Activated T-cell treated with anti-CD3 and anti-CD28 coated beads for 1 hour (primary cell): ENCODE results near the gene ADARB2.
"Not testable (repeated sequence)": the region's sequence is repeated elsewhere in the genome, so short reads cannot be mapped to it uniquely, and the experiment has no call there.

Experiments used
- DNase-seq: peaks from one replicate; pipeline ENCODE4 v3.0.0-alpha.2; 2020; ENCODE audit warnings: low read depth

ADARB2 gene

GRCh38 chr10:1347962-1348772, 389.2 kb downstream of the ADARB2 start:
- no peak for DNase-seq

GRCh38 chr10:1347525-1347924, 389.8 kb downstream of the ADARB2 start:
- no peak for DNase-seq

GRCh38 chr10:1346201-1346600, 391.1 kb downstream of the ADARB2 start:
- DNase-seq, result no peak

GRCh38 chr10:1345368-1345767, 392.0 kb downstream of the ADARB2 start:
- DNase-seq, result no peak

GRCh38 chr10:1344846-1345245, 392.5 kb downstream of the ADARB2 start:
- DNase-seq, result no peak

GRCh38 chr10:1344408-1344807, 392.9 kb downstream of the ADARB2 start:
- no peak for DNase-seq

- DNase-seq, result no peak
Measured at GRCh38 chr10:1343176-1343575, 394.1 kb downstream of the ADARB2 start.

- not testable (repeated sequence) for DNase-seq
Measured at GRCh38 chr10:1341052-1341451, 396.3 kb downstream of the ADARB2 start.

- DNase-seq, result no peak
Measured at GRCh38 chr10:1339396-1339795, 397.9 kb downstream of the ADARB2 start.

- no peak for DNase-seq
Measured at GRCh38 chr10:1335642-1336041, 401.7 kb downstream of the ADARB2 start.

GRCh38 chr10:1333981-1334380, 403.3 kb downstream of the ADARB2 start:
- DNase-seq, result no peak

GRCh38 chr10:1331560-1331959, 405.8 kb downstream of the ADARB2 start:
- DNase-seq, result no peak

GRCh38 chr10:1329622-1330021, 407.7 kb downstream of the ADARB2 start:
- no peak for DNase-seq

GRCh38 chr10:1328981-1329614, 408.2 kb downstream of the ADARB2 start:
- DNase-seq, result no peak

GRCh38 chr10:1328161-1328823, 409.0 kb downstream of the ADARB2 start:
- no peak for DNase-seq

GRCh38 chr10:1327759-1328158, 409.6 kb downstream of the ADARB2 start:
- DNase-seq, result no peak

- not testable (repeated sequence) for DNase-seq
Measured at GRCh38 chr10:1326514-1326913, 410.8 kb downstream of the ADARB2 start.

- no peak for DNase-seq
Measured at GRCh38 chr10:1324903-1325302, 412.4 kb downstream of the ADARB2 start.

GRCh38 chr10:1323951-1324350, 413.4 kb downstream of the ADARB2 start:
- no peak for DNase-seq

GRCh38 chr10:1320739-1321320, 416.5 kb downstream of the ADARB2 start:
- DNase-seq, result no peak

GRCh38 chr10:1316809-1317143, 420.5 kb downstream of the ADARB2 start:
- no peak for DNase-seq

GRCh38 chr10:1316121-1316808, 421.1 kb downstream of the ADARB2 start:
- no peak for DNase-seq
